SJCRH30 (cell line): Measurements from ENCODE around the gene ZNF329. TPM values are rescaled to one million over a fixed set of nuclear protein-coding genes. Genes with fewer than 3 reads are reported as not detected.

Source experiments
- DNase-seq, 2 experiments: peaks; one replicate each; pipeline ENCODE4 v3.0.0-alpha.2; 2015 to 2020
- H3K27ac ChIP-seq: fragments of 250-450 bp; sonication (Bioruptor Pico); 2 replicates; pipeline ENCODE4 v1.5.1; 2020; ENCODE audit warnings: mild to moderate bottlenecking, moderate library complexity
- H3K27me3 ChIP-seq: fragments of 250-450 bp; sonication (Bioruptor Pico); 2 replicates; pipeline ENCODE4 v1.5.1; 2020; ENCODE audit warnings: mild to moderate bottlenecking, moderate library complexity
- H3K36me3 ChIP-seq: fragments of 250-450 bp; sonication (Bioruptor Pico); 2 replicates; pipeline ENCODE4 v1.5.1; 2020; ENCODE audit warnings: mild to moderate bottlenecking, moderate library complexity
- H3K4me1 ChIP-seq: fragments of 250-450 bp; sonication (Bioruptor Pico); 2 replicates; pipeline ENCODE4 v1.5.1; 2020; ENCODE audit warnings: mild to moderate bottlenecking, moderate library complexity
- H3K4me3 ChIP-seq: fragments of 250-450 bp; sonication (Bioruptor Pico); 2 replicates; pipeline ENCODE4 v1.5.1; 2020; ENCODE audit warnings: mild to moderate bottlenecking, moderate library complexity
- H3K9me3 ChIP-seq: fragments of 250-450 bp; sonication (Bioruptor Pico); replicated peaks from 2 replicates; pipeline ENCODE4 v1.5.1; 2020; ENCODE audit warnings: mild to moderate bottlenecking, moderate library complexity
- total RNA-seq: library from RNA; depleted of rRNA; stranded (reverse); fragments of >200 nt; shearing (Covaris generic); gene quantifications from 2 replicates; pipeline ENCODE4 v1.2.3, GENCODE V29; 2014; rRNA removed

Gene ZNF329
- total RNA-seq: 9.3 and 9.7 TPM in 2 replicates

- Histone ChIP-seq H3K4me3 (peak within 1 kb of the TSS; percentile 93), H3K36me3 (peaks cover 6% of the 10 kb centered on the region), H3K9me3 (peaks cover 20% of the 10 kb centered on the region), H3K27ac (peak within 1 kb of the TSS; percentile 65), H3K4me1 (no peaks in the 10 kb centered on the region), H3K27me3 (no peaks in the 10 kb centered on the region)
- DNase-seq: peak; percentile 88 to 89
Observed at GRCh38 chr19:58150328-58150921, at the start of gene ZNF329. TSS of gene ZNF329 (minus strand) at chr19:58150789. CDS start at chr19:58129503, 21,286 bp downstream.

GRCh38 chr19:58196901-58197616 lies 46.5 kb upstream of the ZNF329 start:
- peaks cover 80% of the 10 kb centered on the region for H3K36me3 ChIP-seq
- peaks cover 45% of the 10 kb centered on the region for H3K9me3 ChIP-seq
- peak in 1 of 2 experiments; percentile 55 for DNase-seq
- no peaks in the 10 kb centered on the region for H3K4me1 ChIP-seq
- no peak overlapping the region for H3K27ac ChIP-seq
- H3K27me3 ChIP-seq: no peaks in the 10 kb centered on the region
- no peak overlapping the region for H3K4me3 ChIP-seq

GRCh38 chr19:58183817-58184215 lies 33.2 kb upstream of the ZNF329 start:
- Histone ChIP-seq H3K36me3 (peaks cover 42% of the 10 kb centered on the region), H3K27ac (peak overlapping the region; percentile 97), H3K4me1 (no peaks in the 10 kb centered on the region), H3K4me3 (peak overlapping the region; percentile 88), H3K27me3 (no peaks in the 10 kb centered on the region), H3K9me3 (peaks cover 28% of the 10 kb centered on the region)
- no peak for DNase-seq

GRCh38 chr19:58182989-58183816 lies 32.6 kb upstream of the ZNF329 start, which contains the start of gene ZNF274:
TSS of gene ZNF274 (plus strand) at chr19:58183061. CDS start at chr19:58183966, 905 bp downstream.
- H3K4me3 ChIP-seq: peak within 1 kb of the TSS; percentile 88
- H3K36me3 ChIP-seq: peaks cover 39% of the 10 kb centered on the region
- H3K27me3 ChIP-seq: no peaks in the 10 kb centered on the region
- peak; percentile 93 to 94 for DNase-seq
- no peaks in the 10 kb centered on the region for H3K4me1 ChIP-seq
- H3K27ac ChIP-seq: peak within 1 kb of the TSS; percentile 97
- peaks cover 27% of the 10 kb centered on the region for H3K9me3 ChIP-seq

- peak in 1 of 2 experiments; percentile 95 for DNase-seq
- H3K4me3 ChIP-seq: peak overlapping the region; percentile 88
- peaks cover 33% of the 10 kb centered on the region for H3K36me3 ChIP-seq
- peak overlapping the region; percentile 97 for H3K27ac ChIP-seq
- no peaks in the 10 kb centered on the region for H3K4me1 ChIP-seq
- H3K27me3 ChIP-seq: no peaks in the 10 kb centered on the region
- H3K9me3 ChIP-seq: peaks cover 22% of the 10 kb centered on the region
Observed at GRCh38 chr19:58182577-58182988, 32.0 kb upstream of the ZNF329 start.

- H3K27ac ChIP-seq: peak overlapping the region; percentile 97
- peak overlapping the region; percentile 88 for H3K4me3 ChIP-seq
- no peaks in the 10 kb centered on the region for H3K4me1 ChIP-seq
- peaks cover 28% of the 10 kb centered on the region for H3K36me3 ChIP-seq
- DNase-seq: peak; percentile 67 to 84
- H3K9me3 ChIP-seq: peaks cover 21% of the 10 kb centered on the region
- H3K27me3 ChIP-seq: no peaks in the 10 kb centered on the region
Observed at GRCh38 chr19:58181902-58182576, 31.4 kb upstream of the ZNF329 start.

GRCh38 chr19:58170860-58171259 lies 20.3 kb upstream of the ZNF329 start:
- no peak for DNase-seq
- Histone ChIP-seq H3K27me3 (no peaks in the 10 kb centered on the region), H3K27ac (no peak overlapping the region), H3K4me3 (no peak overlapping the region), H3K36me3 (no peaks in the 10 kb centered on the region), H3K9me3 (peaks cover 19% of the 10 kb centered on the region), H3K4me1 (no peaks in the 10 kb centered on the region)

- no peak for DNase-seq
- H3K36me3 ChIP-seq: no peaks in the 10 kb centered on the region
- no peaks in the 10 kb centered on the region for H3K4me1 ChIP-seq
- H3K4me3 ChIP-seq: no peak overlapping the region
- no peaks in the 10 kb centered on the region for H3K27me3 ChIP-seq
- H3K9me3 ChIP-seq: peaks cover 22% of the 10 kb centered on the region
- no peak overlapping the region for H3K27ac ChIP-seq
Observed at GRCh38 chr19:58166708-58167280, 16.2 kb upstream of the ZNF329 start.

- DNase-seq: no peak
- Histone ChIP-seq H3K4me3 (no peak overlapping the region), H3K27ac (no peak overlapping the region), H3K9me3 (peaks cover 22% of the 10 kb centered on the region), H3K4me1 (no peaks in the 10 kb centered on the region), H3K27me3 (no peaks in the 10 kb centered on the region), H3K36me3 (no peaks in the 10 kb centered on the region)
Observed at GRCh38 chr19:58166268-58166667, 15.7 kb upstream of the ZNF329 start.

GRCh38 chr19:58157045-58157728 lies 6.6 kb upstream of the ZNF329 start:
- Histone ChIP-seq H3K4me1 (no peaks in the 10 kb centered on the region), H3K4me3 (no peak overlapping the region), H3K27ac (no peak overlapping the region), H3K27me3 (no peaks in the 10 kb centered on the region), H3K9me3 (peaks cover 4% of the 10 kb centered on the region; the same call in 1 of the 2 replicates), H3K36me3 (no peaks in the 10 kb centered on the region)
- DNase-seq: no peak

- H3K36me3 ChIP-seq: no peaks in the 10 kb centered on the region
- peak overlapping the region; percentile 60 for H3K27ac ChIP-seq
- DNase-seq: peak; percentile 95 to 96
- no peaks in the 10 kb centered on the region for H3K4me1 ChIP-seq
- peak overlapping the region; percentile 92 for H3K4me3 ChIP-seq
- H3K27me3 ChIP-seq: no peaks in the 10 kb centered on the region
- H3K9me3 ChIP-seq: peaks cover 4% of the 10 kb centered on the region; the same call in 1 of the 2 replicates
Observed at GRCh38 chr19:58154679-58155648, 4.4 kb upstream of the ZNF329 start.

- Histone ChIP-seq H3K4me1 (no peaks in the 10 kb centered on the region), H3K27ac (peak overlapping the region; percentile 60), H3K27me3 (no peaks in the 10 kb centered on the region), H3K4me3 (peak overlapping the region; percentile 92), H3K9me3 (peaks cover 8% of the 10 kb centered on the region), H3K36me3 (no peaks in the 10 kb centered on the region)
- DNase-seq: peak; percentile 19 to 40
Observed at GRCh38 chr19:58154287-58154678, 3.7 kb upstream of the ZNF329 start.

GRCh38 chr19:58153386-58153785 lies 2.8 kb upstream of the ZNF329 start:
- Histone ChIP-seq H3K9me3 (peaks cover 17% of the 10 kb centered on the region), H3K4me1 (no peaks in the 10 kb centered on the region), H3K27me3 (no peaks in the 10 kb centered on the region), H3K36me3 (peaks cover 6% of the 10 kb centered on the region), H3K4me3 (no peak overlapping the region), H3K27ac (no peak overlapping the region)
- no peak for DNase-seq
